BJ (cell line): ENCODE measurements around the gene SCUBE2. TPM values are rescaled to one million over a fixed set of nuclear protein-coding genes. Genes with fewer than 3 reads are reported as not detected.

Source experiments
- CTCF ChIA-PET: fragments of 350-600 bp; formaldehyde crosslinking; extraction: SDS; loops from one replicate; lab custom pipeline; 2021; ENCODE audit warnings: antibody characterized with exemption, inconsistent platforms; lab: Yijun Ruan, JAX
- POLR2A ChIA-PET: fragments of 300-600 bp; sonication (Branson Sonifier 250); formaldehyde crosslinking; extraction: SDS; loops from one replicate; lab custom pipeline; 2021; ENCODE audit warnings: antibody characterized with exemption; lab: Charles Lee
- DNase-seq: peaks from one replicate; pipeline ENCODE4 v3.0.0-alpha.2; 2011; ENCODE audit warnings: low read depth
- H3K27me3 ChIP-seq: 2 replicates; pipeline ENCODE4 v1.6.0; 2011; ENCODE audit warnings: low read length; ENCODE audit not compliant: control insufficient read depth, insufficient read depth
- H3K36me3 ChIP-seq: 2 replicates; pipeline ENCODE4 v1.5.1; 2011; ENCODE audit warnings: low read length; ENCODE audit not compliant: control insufficient read depth, insufficient read depth
- H3K4me3 ChIP-seq: 2 replicates; pipeline ENCODE4 v1.5.1; 2011; ENCODE audit warnings: low read depth, mild to moderate bottlenecking, control low read depth, low read length
- CTCF ChIP-seq: IDR thresholded peaks from 2 replicates; pipeline ENCODE4 v1.5.1; 2011; ENCODE audit warnings: low read depth, mild to moderate bottlenecking, control low read depth, inconsistent platforms, low read length, moderate library complexity; ENCODE audit not compliant: insufficient read depth
- polyA plus RNA-seq: library from polyadenylated mRNA; depleted of rRNA; stranded (reverse); fragments of >200 nt; gene quantifications from 2 replicates; pipeline ENCODE4 v1.2.3, GENCODE V29; 2011

SCUBE2 gene
- polyA plus RNA-seq, 1 experiment = 1.4 TPM

GRCh38 chr11:9041747-9042146 is 49.7 kb downstream of the SCUBE2 start:
- DNase-seq = no peak
- POLR2A ChIA-PET = no interaction called here
- no peak for TF ChIP-seq CTCF
- CTCF ChIA-PET = interaction anchor here (0.5 to 0.6 kb wide), 2 partner anchors 83 to 756 kb away, joined by 3 read pairs; no protein-coding TSS in a partner anchor
- Histone ChIP-seq H3K27me3 (no peaks in the 10 kb centered on the region), H3K4me3 (no peak overlapping the region), H3K36me3 (no peaks in the 10 kb centered on the region)

GRCh38 chr11:9040410-9040809 is 51.0 kb downstream of the SCUBE2 start:
- Histone ChIP-seq H3K27me3 (no peaks in the 10 kb centered on the region), H3K4me3 (no peak overlapping the region), H3K36me3 (no peaks in the 10 kb centered on the region)
- ChIA-PET CTCF (no interaction called here), POLR2A (no interaction called here)
- no peak for TF ChIP-seq CTCF
- DNase-seq = no peak

- ChIA-PET CTCF (interaction anchor here (1.4 kb wide), 1 partner anchor 97 kb away, joined by 4 read pairs; no protein-coding TSS in a partner anchor), POLR2A (no interaction called here)
- H3K27me3 ChIP-seq = no peaks in the 10 kb centered on the region
- no peak for DNase-seq
- no peak overlapping the region for H3K4me3 ChIP-seq
- TF ChIP-seq CTCF = no peak
- H3K36me3 ChIP-seq = no peaks in the 10 kb centered on the region
Measured at GRCh38 chr11:9039863-9040262, 51.5 kb downstream of the SCUBE2 start.

- ChIA-PET POLR2A (no interaction called here), CTCF (interaction anchor here (0.9 to 1.4 kb wide), 2 partner anchors 12 to 98 kb away, joined by 3 to 4 read pairs; no protein-coding TSS in a partner anchor)
- DNase-seq = no peak
Measured at GRCh38 chr11:9039198-9039597, 52.2 kb downstream of the SCUBE2 start.

GRCh38 chr11:9038541-9038940 is 52.9 kb downstream of the SCUBE2 start:
- POLR2A ChIA-PET = no interaction called here
- Histone ChIP-seq H3K27me3 (no peaks in the 10 kb centered on the region), H3K36me3 (no peaks in the 10 kb centered on the region), H3K4me3 (no peak overlapping the region)
- CTCF ChIA-PET = interaction anchor here (0.9 to 4.5 kb wide), 4 partner anchors 9 to 23 kb away, joined by 3 to 15 read pairs (median 6); no protein-coding TSS in a partner anchor
- no peak for DNase-seq
- no peak for TF ChIP-seq CTCF

More at GRCh38 chr11:9039198-9039597, 52.2 kb downstream of the SCUBE2 start:
- no peak for TF ChIP-seq CTCF
- H3K36me3 ChIP-seq = no peaks in the 10 kb centered on the region
- no peak overlapping the region for H3K4me3 ChIP-seq
- H3K27me3 ChIP-seq = no peaks in the 10 kb centered on the region
